B cell (primary cell): ENCODE results near the gene XRCC1. TPM values are rescaled to one million over a fixed set of nuclear protein-coding genes. Genes with fewer than 3 reads are reported as not detected.

Experiments
- ATAC-seq: fragments of 200-7000 bp; cut with Tn5 transposase; one replicate; pipeline ENCODE4 v1.10.0; 2021; ENCODE audit warnings: low read depth, mild to moderate bottlenecking, moderate number of reproducible peaks, moderate library complexity
- CTCF ChIA-PET: fragments of 350-600 bp; sonication (Branson Sonifier 250); formaldehyde crosslinking; loops from one replicate; lab custom pipeline; 2021; ENCODE audit warnings: antibody characterized with exemption, inconsistent platforms; lab: Charles Lee
- POLR2A ChIA-PET: fragments of 350-600 bp; sonication (Branson Sonifier 250); formaldehyde crosslinking; loops from one replicate; lab custom pipeline; 2021; ENCODE audit warnings: antibody characterized with exemption; lab: Charles Lee
- DNase-seq: peaks from one replicate; pipeline ENCODE4 v3.0.0; 2013
- H2AFZ ChIP-seq: 2 replicates; pipeline ENCODE4 v1.6.1; 2012; ENCODE audit warnings: mild to moderate bottlenecking, low read depth, low read length; ENCODE audit not compliant: insufficient read depth, poor library complexity, severe bottlenecking
- H3K27ac ChIP-seq, 2 donors: 1 replicate in 1 of 2; 2 replicates in 1 of 2; pipeline ENCODE4 v1.5.1; 2012 to 2013; ENCODE audit warnings: low read length in 2 of 2, mild to moderate bottlenecking in 2 of 2, moderate library complexity in 1 of 2
- H3K27me3 ChIP-seq, 4 experiments: fragments of 200-600 bp in 1 of 4; sonication (generic) in 1 of 4; replicated peaks in 1 of 4; 1 replicate in 2 of 4; 2 replicates in 2 of 4; pipeline versions ENCODE4 v1.6.1 to v1.7.0; 2013 to 2016; ENCODE audit warnings: low read length in 3 of 4, mild to moderate bottlenecking in 2 of 4, mixed read lengths in 1 of 4, moderate library complexity in 1 of 4; ENCODE audit not compliant: insufficient read depth in 4 of 4, control insufficient read depth in 3 of 4; ENCODE audit errors: control extremely low read depth in 1 of 4
- H3K36me3 ChIP-seq, 2 experiments: replicated peaks in 1 of 2; 1 replicate in 1 of 2; 2 replicates in 1 of 2; pipeline versions ENCODE4 v1.6.1 to v1.7.1; 2013; ENCODE audit warnings: low read length in 1 of 2; ENCODE audit not compliant: insufficient read depth in 2 of 2, control insufficient read depth in 1 of 2; ENCODE audit errors: control extremely low read depth in 1 of 2, extremely low read depth in 1 of 2
- H3K4me1 ChIP-seq, 2 donors: fragments of 200-600 bp in 1 of 2; sonication (generic) in 1 of 2; 1 replicate in 1 of 2; 2 replicates in 1 of 2; pipeline versions ENCODE4 v1.5.1 to v1.6.1; 2013 to 2017; ENCODE audit warnings: low read length in 2 of 2; ENCODE audit not compliant: control insufficient read depth in 2 of 2, insufficient read depth in 2 of 2
- H3K4me2 ChIP-seq: replicated peaks from 2 replicates; pipeline ENCODE3; 2012; ENCODE audit warnings: mild to moderate bottlenecking, low read depth, low read length; ENCODE audit not compliant: poor library complexity, severe bottlenecking
- H3K4me3 ChIP-seq, 5 experiments: fragments of 200-600 bp in 1 of 5; sonication (generic) in 1 of 5; 1 replicate in 3 of 5; 2 replicates in 2 of 5; pipeline versions ENCODE4 v1.5.1 to v1.7.0; 2011 to 2016; ENCODE audit warnings: low read length in 4 of 5, mild to moderate bottlenecking in 4 of 5, low read depth in 2 of 5, control low read depth in 1 of 5, moderate library complexity in 1 of 5; ENCODE audit not compliant: insufficient read depth in 1 of 5; ENCODE audit errors: control extremely low read depth in 1 of 5, extremely low read depth in 1 of 5
- H3K79me2 ChIP-seq: fragments of 200-600 bp; sonication (generic); one replicate; pipeline ENCODE4 v1.6.0; 2016; ENCODE audit warnings: low read length; ENCODE audit not compliant: control insufficient read depth, insufficient read depth
- H3K9ac ChIP-seq: fragments of 200-600 bp; sonication (generic); 2 replicates; pipeline ENCODE4 v1.6.1; 2017; ENCODE audit warnings: mild to moderate bottlenecking, low read length, moderate library complexity
- H3K9me3 ChIP-seq, 3 donors: one replicate each; pipeline versions ENCODE4 v1.6.1 to v1.7.1; 2013; ENCODE audit warnings: low read length in 2 of 3; ENCODE audit not compliant: control insufficient read depth in 2 of 3, insufficient read depth in 1 of 3; ENCODE audit errors: control extremely low read depth in 1 of 3
- H4K20me1 ChIP-seq: 2 replicates; pipeline ENCODE4 v1.6.0; 2012; ENCODE audit warnings: mild to moderate bottlenecking, low read length; ENCODE audit not compliant: insufficient read depth, control insufficient read depth, poor library complexity, severe bottlenecking
- H3K27ac Mint-ChIP-seq: one replicate; pipeline ENCODE4 v1.8.0; 2021; ENCODE audit warnings: mixed read lengths
- H3K27me3 Mint-ChIP-seq: one replicate; pipeline ENCODE4 v1.8.0; 2021; ENCODE audit warnings: mixed read lengths
- H3K4me1 Mint-ChIP-seq: one replicate; pipeline ENCODE4 v1.8.0; 2021; ENCODE audit warnings: mixed read lengths
- H3K4me3 Mint-ChIP-seq: one replicate; pipeline ENCODE4 v1.8.0; 2021; ENCODE audit warnings: mixed read lengths
- H3K9me3 Mint-ChIP-seq: one replicate; pipeline ENCODE4 v1.8.0; 2022; ENCODE audit warnings: mixed read lengths; ENCODE audit not compliant: insufficient read depth
- EZH2 ChIP-seq: IDR thresholded peaks from 2 replicates; pipeline ENCODE4 v1.6.1; 2012; ENCODE audit warnings: borderline replicate concordance, low read depth, mild to moderate bottlenecking, moderate library complexity, low read length; ENCODE audit not compliant: insufficient read depth, poor library complexity, severe bottlenecking
- WGBS: methylation state at CpG from one replicate; pipeline ENCODE4 v1.1.5; 2013; ENCODE audit warnings: missing lambda C conversion rate; ENCODE audit not compliant: insufficient coverage; 5-methylcytosine and 5-hydroxymethylcytosine counted together
- intact Hi-C: fragments of 100-400 bp; cut with micrococcal nuclease; formaldehyde crosslinking; loops from one replicate; pipeline ENCODE4 v1.10.0; 2022
- polyA plus RNA-seq: library from polyadenylated mRNA; depleted of rRNA; stranded (reverse); fragments of >200 nt; gene quantifications from 2 replicates; pipeline ENCODE4 v1.2.3, GENCODE V29; 2012
- total RNA-seq, 2 donors: library from RNA; stranded (reverse); fragments of 120-200 nt in 1 of 2; gene quantifications; 1 replicate in 1 of 2; 2 replicates in 1 of 2; pipeline versions ENCODE4 v1.2.3 to v1.2.4, GENCODE V29; 2013 to 2022
- TF ChIP-seq, protein P1 (sequence below): fragments of 200-600 bp; IDR thresholded peaks from one replicate; pipeline ENCODE4 v1.8.0; 2022; ENCODE audit warnings: antibody characterized with exemption, mild to moderate bottlenecking

XRCC1 gene
- total and polyA plus RNA-seq, 2 donors (not counting 1 experiment from before 2014, with no cell fraction given) = 34.6 to 38.2 TPM

DNA sequence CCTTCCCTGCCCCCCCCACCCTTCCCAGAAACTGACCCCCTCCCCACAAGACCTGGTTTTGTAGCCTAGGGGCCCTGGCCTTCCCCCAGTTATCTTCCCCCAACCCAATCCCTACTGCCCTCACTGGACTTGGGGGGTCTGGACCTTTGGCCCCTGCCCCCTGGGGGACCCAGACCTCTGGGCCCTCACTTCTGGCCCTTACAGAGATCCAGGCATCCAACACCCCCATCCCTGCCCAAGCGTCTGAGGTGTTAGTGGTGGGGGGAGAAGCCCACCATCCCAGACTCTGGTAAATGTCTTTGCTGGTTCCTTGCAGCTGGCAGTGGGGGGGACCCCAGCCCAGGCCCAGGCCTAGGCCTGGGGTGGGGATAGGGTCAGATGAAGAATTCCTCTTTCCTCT, 47.6 kb upstream of the XRCC1 start:
- Mint-ChIP-seq H3K4me3 (no peak overlapping the region), H3K9me3 (no peaks in the 10 kb centered on the region), H3K27me3 (peaks cover 15% of the 10 kb centered on the region), H3K27ac (no peak overlapping the region), H3K4me1 (peaks cover 29% of the 10 kb centered on the region)
- Histone ChIP-seq H3K27me3 (peaks cover 0 to 14% (median 7%) of the 10 kb centered on the region in 4 experiments), H3K4me3 (no peak overlapping the region), H2AFZ (no peak overlapping the region), H4K20me1 (peaks cover 16% of the 10 kb centered on the region), H3K4me1 (peaks cover 20 to 22% of the 10 kb centered on the region in 2 donors), H3K9me3 (peaks cover 0 to 28% (median 0%) of the 10 kb centered on the region in 3 donors), H3K27ac (no peak overlapping the region), H3K9ac (no peak overlapping the region), H3K36me3 (no peaks in the 10 kb centered on the region), H3K4me2 (no peak overlapping the region), H3K79me2 (peaks cover 8% of the 10 kb centered on the region)
- ChIA-PET POLR2A (interaction anchor here (0.7 kb wide), 1 partner anchor 183 kb away, joined by 3 read pairs; no protein-coding TSS in a partner anchor), CTCF (no interaction called here)
- no peak for DNase-seq
- WGBS = no CpG with 5 or more reads among the region's 1 CpG
- no peak for ATAC-seq
- TF ChIP-seq, protein P1, sequence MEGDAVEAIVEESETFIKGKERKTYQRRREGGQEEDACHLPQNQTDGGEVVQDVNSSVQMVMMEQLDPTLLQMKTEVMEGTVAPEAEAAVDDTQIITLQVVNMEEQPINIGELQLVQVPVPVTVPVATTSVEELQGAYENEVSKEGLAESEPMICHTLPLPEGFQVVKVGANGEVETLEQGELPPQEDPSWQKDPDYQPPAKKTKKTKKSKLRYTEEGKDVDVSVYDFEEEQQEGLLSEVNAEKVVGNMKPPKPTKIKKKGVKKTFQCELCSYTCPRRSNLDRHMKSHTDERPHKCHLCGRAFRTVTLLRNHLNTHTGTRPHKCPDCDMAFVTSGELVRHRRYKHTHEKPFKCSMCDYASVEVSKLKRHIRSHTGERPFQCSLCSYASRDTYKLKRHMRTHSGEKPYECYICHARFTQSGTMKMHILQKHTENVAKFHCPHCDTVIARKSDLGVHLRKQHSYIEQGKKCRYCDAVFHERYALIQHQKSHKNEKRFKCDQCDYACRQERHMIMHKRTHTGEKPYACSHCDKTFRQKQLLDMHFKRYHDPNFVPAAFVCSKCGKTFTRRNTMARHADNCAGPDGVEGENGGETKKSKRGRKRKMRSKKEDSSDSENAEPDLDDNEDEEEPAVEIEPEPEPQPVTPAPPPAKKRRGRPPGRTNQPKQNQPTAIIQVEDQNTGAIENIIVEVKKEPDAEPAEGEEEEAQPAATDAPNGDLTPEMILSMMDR = no peak
- no peak for TF ChIP-seq EZH2
- intact Hi-C loops = no loop called here

DNA sequence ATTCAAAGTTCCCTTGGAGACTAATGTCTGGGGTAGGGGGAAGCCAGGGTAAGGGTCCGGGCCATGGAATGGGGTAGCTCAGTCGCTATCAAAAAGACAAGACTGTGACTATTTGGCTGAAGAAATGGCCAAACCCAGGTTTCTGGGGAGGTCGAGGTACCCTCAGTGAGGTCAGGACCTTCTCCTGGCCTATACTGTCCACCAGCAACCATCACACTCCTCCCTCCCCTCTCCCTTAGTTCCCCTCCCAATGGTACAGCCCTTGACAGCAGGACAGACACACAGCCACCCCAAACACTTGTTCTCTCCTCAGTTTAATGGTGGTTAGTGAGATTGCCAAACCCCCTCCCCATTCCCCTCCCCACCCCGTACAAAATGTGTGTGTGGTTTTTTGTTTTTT, 46.7 kb upstream of the XRCC1 start:
- Histone ChIP-seq H3K9ac (no peak overlapping the region), H3K79me2 (peaks cover 8% of the 10 kb centered on the region), H3K4me2 (no peak overlapping the region), H3K9me3 (peaks cover 0 to 28% (median 0%) of the 10 kb centered on the region in 3 donors), H3K27ac (no peak overlapping the region), H4K20me1 (peaks cover 16% of the 10 kb centered on the region), H3K4me3 (no peak overlapping the region), H3K36me3 (no peaks in the 10 kb centered on the region), H3K4me1 (peaks cover 20 to 22% of the 10 kb centered on the region in 2 donors), H3K27me3 (peaks cover 0 to 13% (median 3%) of the 10 kb centered on the region in 4 experiments), H2AFZ (no peak overlapping the region)
- Mint-ChIP-seq H3K27me3 (peaks cover 10% of the 10 kb centered on the region), H3K4me3 (no peak overlapping the region), H3K4me1 (peaks cover 27% of the 10 kb centered on the region), H3K27ac (no peak overlapping the region), H3K9me3 (no peaks in the 10 kb centered on the region)
- DNase-seq (no peak), ATAC-seq (no peak)
- TF ChIP-seq EZH2 = no peak
- TF ChIP-seq, protein P1 = no peak
- WGBS = 83% methylated on average over 3 of the region's 4 CpGs
- ChIA-PET POLR2A (interaction anchor here (0.7 kb wide), 1 partner anchor 182 kb away, joined by 3 read pairs; no protein-coding TSS in a partner anchor), CTCF (interaction anchor here (0.6 to 1.8 kb wide), 2 partner anchors 27 to 65 kb away, joined by 3 to 4 read pairs; no protein-coding TSS in a partner anchor)
- intact Hi-C loops = no loop called here
